NCI-H187 (cell line): ENCODE measurements around the gene ADAM22.

Experiments used
- DNase-seq, 2 experiments: peaks; one replicate each; lab custom pipeline; 2025; lab: John Stamatoyannopoulos, UW

ADAM22 gene

DNA sequence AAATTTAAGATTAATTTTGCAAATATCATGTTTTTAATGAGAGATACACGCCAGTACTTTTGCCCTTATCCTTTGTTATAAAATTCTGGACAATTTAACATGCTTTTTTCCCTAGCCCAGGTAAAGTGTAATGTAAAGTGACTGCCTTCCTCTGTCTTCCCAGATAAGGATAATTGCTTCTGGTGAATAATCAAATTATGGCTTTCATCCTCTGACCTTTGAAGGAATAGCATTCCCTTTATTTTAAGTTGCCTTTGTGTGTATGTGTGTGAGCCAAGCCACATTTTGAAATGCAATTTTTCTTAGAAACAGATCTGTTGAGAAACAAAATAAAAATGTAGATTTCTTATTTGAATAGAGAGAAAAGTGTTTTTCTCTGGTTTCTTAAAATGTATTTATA, 107.5 kb downstream of the ADAM22 start:
- no peak for DNase-seq

DNA sequence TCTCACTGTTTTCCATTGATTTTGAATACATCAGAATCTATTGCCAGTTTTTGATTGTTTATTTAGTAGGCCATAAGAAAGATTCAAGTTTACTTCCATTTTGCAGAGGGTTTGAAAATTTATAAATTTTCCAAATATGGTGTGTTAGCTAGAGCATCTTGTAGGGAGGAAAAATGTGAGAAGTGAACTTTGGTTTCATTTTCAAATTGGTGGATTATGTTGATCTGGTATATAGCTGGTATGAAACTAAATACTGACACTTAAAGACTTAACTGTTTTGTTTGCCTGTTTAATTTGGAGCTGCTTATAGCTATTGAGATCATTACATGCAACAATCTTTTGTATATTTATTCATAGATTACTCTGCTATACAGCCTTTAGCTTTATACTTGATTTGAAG, 108.1 kb downstream of the ADAM22 start:
- no peak for DNase-seq

- no peak for DNase-seq
Measured at GRCh38 chr7:88042803-88043202, 108.8 kb downstream of the ADAM22 start.

DNA sequence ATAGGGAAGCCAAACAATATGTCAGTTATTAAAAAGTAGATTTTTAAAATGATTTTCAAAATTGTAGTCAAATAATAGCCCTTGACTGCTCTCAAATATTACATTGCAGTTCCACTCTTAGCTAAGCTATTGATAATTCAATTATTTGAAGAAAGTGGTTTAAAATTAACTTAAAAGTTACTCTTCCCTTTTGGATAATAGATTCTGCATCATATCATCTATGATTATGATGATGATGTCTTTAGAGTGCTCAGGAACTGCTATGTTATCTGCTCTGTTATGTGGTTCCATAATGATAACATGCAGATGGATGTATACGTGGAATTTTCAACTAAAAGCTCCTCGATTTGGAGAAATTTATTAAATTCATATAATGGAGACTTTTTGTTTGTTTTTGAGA, 110.0 kb downstream of the ADAM22 start:
- DNase-seq = no peak

DNA sequence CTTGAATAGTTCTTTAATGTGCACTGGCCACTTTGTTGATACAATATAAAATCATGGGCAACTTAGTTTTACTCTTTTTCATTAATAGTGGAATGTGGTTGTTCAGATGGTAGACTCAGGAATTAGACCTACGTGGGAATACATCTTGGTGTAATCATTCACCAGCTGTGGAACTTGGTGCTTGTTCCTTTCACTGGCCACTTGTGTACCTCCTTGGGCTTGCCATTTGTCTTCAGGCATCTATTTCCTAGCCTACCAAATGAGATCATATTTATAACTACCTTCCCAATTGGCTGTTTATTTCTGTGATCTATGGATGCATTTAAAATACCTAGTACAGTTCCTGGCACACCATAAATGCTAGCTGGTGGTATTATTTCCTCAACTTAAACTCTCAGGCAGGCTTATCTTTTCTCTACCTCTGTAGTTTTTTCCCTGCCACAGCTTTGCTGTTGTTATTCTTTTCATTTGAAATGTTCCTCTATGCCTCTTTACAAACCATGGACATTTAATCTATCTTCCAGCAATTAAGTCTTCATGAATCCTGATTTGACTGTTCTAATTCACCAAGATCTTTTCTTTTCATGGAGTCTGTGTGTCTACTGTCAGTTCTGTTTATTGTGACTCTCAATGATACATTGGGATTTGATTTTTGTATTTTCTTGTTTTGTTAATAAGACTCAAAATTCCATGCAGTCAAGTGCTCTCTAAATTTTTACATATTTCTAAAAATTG, 113.0 kb downstream of the ADAM22 start:
- no peak for DNase-seq

DNA sequence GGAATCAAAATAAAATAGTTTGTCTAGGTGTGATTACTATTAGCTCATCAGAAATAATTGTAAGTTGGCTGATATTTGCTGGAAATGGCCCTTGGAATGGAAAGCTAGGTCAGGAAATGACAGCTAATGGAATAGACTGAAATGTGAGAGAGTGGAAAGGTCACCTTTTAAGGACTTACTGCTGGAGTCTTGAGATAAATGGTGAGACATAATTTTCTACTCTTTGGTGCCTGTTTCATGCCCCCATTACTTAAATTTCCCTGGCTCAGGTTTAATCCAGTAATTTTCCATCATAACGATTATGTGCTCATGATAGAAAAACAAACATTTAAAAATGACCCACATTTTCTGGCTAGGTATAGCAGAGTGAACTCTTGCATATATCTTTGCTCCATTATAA, 123.6 kb downstream of the ADAM22 start:
- DNase-seq = no peak

DNA sequence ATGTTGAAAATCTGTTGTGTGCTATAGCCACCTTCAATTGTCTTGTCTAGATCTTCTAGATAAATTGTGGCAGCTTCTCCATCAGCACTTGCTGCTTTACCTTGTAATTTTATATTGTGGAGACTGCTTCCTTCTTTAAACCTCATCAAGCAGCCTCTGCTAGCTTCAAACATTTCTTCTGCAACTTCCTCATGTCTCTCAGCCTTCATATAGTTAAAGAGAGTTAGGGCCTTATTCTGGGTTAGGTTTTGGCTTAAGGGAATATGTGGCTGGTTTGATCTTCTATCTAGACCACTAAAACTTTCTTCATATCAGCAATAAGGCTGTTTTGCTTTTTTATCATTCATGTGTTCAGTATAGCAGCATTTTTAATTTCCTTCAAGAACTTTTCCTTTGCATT, 128.2 kb downstream of the ADAM22 start:
- no peak for DNase-seq

- DNase-seq = no peak
Measured at GRCh38 chr7:88069093-88069492, 135.0 kb downstream of the ADAM22 start.

- no peak for DNase-seq
Measured at GRCh38 chr7:88071994-88072714, 138.1 kb downstream of the ADAM22 start.

GRCh38 chr7:88072715-88073055, 138.6 kb downstream of the ADAM22 start:
- DNase-seq = no peak

- DNase-seq = no peak
Measured at GRCh38 chr7:88073626-88074025, 139.6 kb downstream of the ADAM22 start.

DNA sequence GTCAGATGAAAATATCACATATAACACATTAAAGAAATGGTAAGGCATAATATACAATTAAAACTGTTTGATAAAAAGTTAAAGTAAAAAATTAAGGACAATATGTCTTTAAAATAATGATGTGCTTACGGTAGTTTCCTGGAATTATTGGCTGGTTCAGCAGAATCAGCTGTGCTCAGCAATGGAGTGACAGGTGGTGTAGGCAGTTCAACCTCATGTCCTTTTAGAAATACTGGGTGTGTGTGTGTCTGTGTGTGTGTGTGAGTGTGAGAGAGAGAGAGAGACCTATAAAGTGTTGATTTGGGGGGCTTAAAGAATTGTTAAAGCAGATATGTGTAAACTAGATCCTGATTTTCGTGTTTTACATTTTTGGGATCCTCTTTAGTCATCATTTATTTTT, 141.2 kb downstream of the ADAM22 start:
- DNase-seq = no peak

DNA sequence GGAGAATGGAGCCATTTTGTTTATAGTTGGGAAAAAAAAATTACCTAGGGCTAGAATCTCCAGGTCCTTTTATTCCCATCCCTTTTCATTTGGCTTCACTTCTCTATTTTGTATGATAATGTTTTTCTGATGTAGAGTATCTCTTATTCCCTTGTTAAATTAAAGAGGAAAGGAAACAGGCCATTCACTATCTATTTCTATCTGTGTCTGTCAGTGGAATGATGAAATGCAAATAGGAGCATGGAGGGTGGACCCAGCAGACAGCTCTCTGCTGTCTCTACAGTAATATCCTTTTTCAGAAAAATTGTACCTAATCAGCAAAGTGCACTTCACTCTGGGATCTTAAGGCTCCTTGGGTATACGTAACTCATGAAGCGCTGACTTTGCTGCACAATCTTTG, 149.8 kb downstream of the ADAM22 start:
- no peak for DNase-seq

GRCh38 chr7:88089561-88089960, 155.5 kb downstream of the ADAM22 start:
- no peak for DNase-seq

GRCh38 chr7:88090240-88090639, 156.2 kb downstream of the ADAM22 start:
- no peak for DNase-seq

GRCh38 chr7:88090671-88091070, 156.6 kb downstream of the ADAM22 start:
- DNase-seq = no peak

DNA sequence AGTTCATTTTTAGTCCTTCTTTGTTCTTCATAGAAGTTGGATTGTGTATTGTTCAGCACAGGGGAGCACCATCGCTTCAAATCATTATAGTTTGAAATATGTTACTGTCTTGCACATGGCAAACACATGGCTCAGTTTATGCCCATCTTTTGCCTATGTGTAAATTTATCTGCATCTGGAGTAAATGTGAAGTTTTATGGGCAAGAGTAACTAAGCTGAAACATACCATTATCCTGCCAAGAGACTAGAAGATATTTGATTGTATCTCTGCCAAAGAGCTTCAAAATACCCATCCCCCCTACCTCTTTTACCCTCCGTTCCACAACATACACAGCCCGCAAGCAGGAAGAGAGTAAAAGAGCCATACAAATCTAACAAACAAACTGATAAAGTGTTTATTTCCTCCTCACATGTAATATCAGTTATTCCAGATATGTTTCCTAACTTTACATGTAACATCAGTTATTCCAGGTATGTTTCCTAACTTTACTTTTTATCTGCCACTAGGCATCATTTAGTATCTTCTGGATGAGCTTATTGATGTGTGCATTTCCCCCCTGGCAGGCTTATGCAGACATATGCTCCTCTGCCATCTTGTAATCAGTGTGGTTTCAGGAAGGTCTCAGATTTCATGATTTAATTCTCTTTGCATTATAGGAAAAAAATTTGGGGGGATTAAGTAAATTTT, 158.1 kb downstream of the ADAM22 start:
- DNase-seq = no peak

DNA sequence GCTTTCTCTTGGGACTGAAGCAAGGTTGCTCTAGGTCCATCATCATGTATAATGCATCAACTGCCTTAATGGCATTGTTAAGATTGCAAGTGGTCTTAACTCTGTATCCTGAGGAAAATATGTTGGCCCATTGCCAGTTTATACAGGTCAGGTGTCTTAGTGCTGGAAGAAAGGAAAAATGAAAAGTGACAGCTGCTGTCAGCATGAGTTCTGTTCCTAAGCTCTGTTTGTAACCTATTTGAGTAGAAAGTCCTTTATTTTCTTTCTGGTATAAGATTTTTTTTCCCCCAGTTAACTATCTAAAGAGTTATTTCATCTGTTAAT, 158.6 kb downstream of the ADAM22 start:
- DNase-seq = peak; percentile 28 to 34

- no peak for DNase-seq
Measured at GRCh38 chr7:88101769-88102168, 167.7 kb downstream of the ADAM22 start.

GRCh38 chr7:88102675-88103074, 168.6 kb downstream of the ADAM22 start:
- DNase-seq = no peak

GRCh38 chr7:88104732-88105131, 170.7 kb downstream of the ADAM22 start:
- no peak for DNase-seq

DNA sequence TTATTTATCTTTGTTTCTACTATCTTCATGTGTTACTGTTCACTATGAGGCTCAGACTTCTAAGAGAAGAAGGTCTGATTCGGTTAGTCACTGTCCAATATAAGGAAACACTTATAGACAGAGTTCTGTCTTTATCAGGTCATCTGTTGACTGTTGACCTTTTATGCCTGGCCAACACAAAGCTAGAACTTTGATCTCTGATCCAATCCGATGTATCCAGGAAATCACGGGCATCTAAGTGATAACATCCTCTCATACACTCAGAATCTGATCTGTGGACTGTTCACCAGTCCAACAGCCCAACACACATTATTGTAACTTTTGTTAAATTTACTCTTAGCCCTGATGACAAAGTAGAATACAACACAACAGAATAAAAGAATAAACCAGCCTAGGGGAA, 171.2 kb downstream of the ADAM22 start:
- DNase-seq = no peak

DNA sequence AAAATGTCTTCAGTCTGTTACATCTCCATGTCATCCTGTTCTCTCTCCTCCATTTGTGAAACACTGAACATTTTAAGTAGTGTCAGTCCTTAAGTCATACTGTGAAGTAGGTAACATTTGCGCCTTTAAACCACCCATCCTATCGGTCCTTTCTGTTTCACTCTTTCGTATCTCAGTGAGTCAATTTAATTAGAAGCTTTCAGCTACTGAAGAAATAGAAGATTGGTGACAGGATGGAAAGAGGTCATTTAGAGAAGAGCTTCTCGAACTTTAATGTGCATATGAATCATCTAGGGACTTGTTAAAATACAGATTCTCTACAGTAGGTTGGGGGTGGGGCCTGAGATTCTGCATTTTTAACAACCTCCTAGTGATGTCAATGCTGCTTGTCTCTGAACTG, 172.4 kb downstream of the ADAM22 start:
- no peak for DNase-seq
